Endothelial cell of umbilical vein (primary cell): ENCODE results near the gene BCAS3. TPM values are rescaled to one million over a fixed set of nuclear protein-coding genes. Genes with fewer than 3 reads are reported as not detected.

ENCODE experiments used
- BruUV-seq: library from RNA; stranded (reverse); fragments of 400-500 nt; replicated peaks from 2 replicates; lab custom pipeline; 2021; lab: Mats Ljungman, UMichigan
- CTCF ChIA-PET: fragments of 300-600, 350-600 bp; sonication (Branson Sonifier 250); formaldehyde crosslinking; loops from one replicate; lab custom pipeline; 2021; ENCODE audit warnings: antibody characterized with exemption, inconsistent platforms; lab: Charles Lee
- POLR2A ChIA-PET: fragments of 300-600, 350-600 bp; sonication (Branson Sonifier 250); formaldehyde crosslinking; loops from one replicate; lab custom pipeline; 2021; ENCODE audit warnings: antibody characterized with exemption, inconsistent platforms; lab: Charles Lee
- DNase-seq: peaks from one replicate; pipeline ENCODE4 v3.0.0-alpha.2; 2011; ENCODE audit warnings: low read depth, low spot score
- FAIRE-seq: peaks from 2 replicates; lab custom pipeline; 2011; peaks lifted over from hg19 to GRCh38; lab: Jason Lieb, UNC
- H2AFZ ChIP-seq: 2 replicates; pipeline ENCODE4 v1.6.0; 2012; ENCODE audit warnings: low read depth, low read length, control low read depth, inconsistent platforms
- H3K27ac ChIP-seq: 2 replicates; pipeline ENCODE4 v1.5.1; 2011; ENCODE audit warnings: low read depth, mild to moderate bottlenecking, control low read depth, low read length, moderate library complexity; ENCODE audit not compliant: insufficient read depth
- H3K27me3 ChIP-seq, 2 experiments: 2 replicates each; pipeline versions ENCODE4 v1.6.0 to v1.6.1; 2011; ENCODE audit warnings: low read length in 2 of 2, mixed read lengths in 1 of 2; ENCODE audit not compliant: control insufficient read depth in 2 of 2, insufficient read depth in 2 of 2
- H3K36me3 ChIP-seq, 2 experiments: 2 replicates in 1 of 2; 3 replicates in 1 of 2; pipeline ENCODE4 v1.5.1; 2011; ENCODE audit warnings: low read length in 2 of 2, mild to moderate bottlenecking in 1 of 2, moderate library complexity in 1 of 2; ENCODE audit not compliant: control insufficient read depth in 2 of 2, insufficient read depth in 2 of 2; ENCODE audit errors: extremely low read depth in 1 of 2
- H3K4me1 ChIP-seq: 3 replicates; pipeline ENCODE4 v1.5.1; 2011; ENCODE audit warnings: mild to moderate bottlenecking, low read length; ENCODE audit not compliant: control insufficient read depth, insufficient read depth; ENCODE audit errors: extremely low read depth
- H3K4me2 ChIP-seq: 2 replicates; pipeline ENCODE4 v1.6.1; 2011; ENCODE audit warnings: low read length, control low read depth, mixed read lengths; ENCODE audit not compliant: insufficient read depth
- H3K4me3 ChIP-seq, 3 experiments: fragments of 200-600 bp in 1 of 3; sonication (generic), shearing (Covaris generic) in 1 of 3; replicated peaks in 1 of 3; 2 replicates each; pipeline ENCODE4 v1.5.1; 2011 to 2016; ENCODE audit warnings: control low read depth in 3 of 3, low read length in 3 of 3, mild to moderate bottlenecking in 2 of 3, inconsistent platforms in 1 of 3, low read depth in 1 of 3, moderate library complexity in 1 of 3; ENCODE audit not compliant: insufficient read depth in 1 of 3
- H3K79me2 ChIP-seq: 2 replicates; pipeline ENCODE4 v1.6.0; 2012; ENCODE audit warnings: low read length, inconsistent platforms; ENCODE audit not compliant: control insufficient read depth, insufficient read depth
- H3K9ac ChIP-seq: replicated peaks from 2 replicates; pipeline ENCODE3; 2011; ENCODE audit warnings: low read length, control low read depth; ENCODE audit not compliant: insufficient read depth; ENCODE audit errors: extremely low read depth
- H3K9me1 ChIP-seq: replicated peaks from 3 replicates; pipeline ENCODE4 v1.6.0; 2011; ENCODE audit warnings: mild to moderate bottlenecking, low read length; ENCODE audit not compliant: control insufficient read depth, insufficient read depth; ENCODE audit errors: extremely low read depth
- H3K9me3 ChIP-seq: replicated peaks from 2 replicates; pipeline ENCODE4 v1.5.1; 2012; ENCODE audit warnings: low read length, inconsistent platforms; ENCODE audit not compliant: control insufficient read depth, insufficient read depth
- H4K20me1 ChIP-seq: replicated peaks from 2 replicates; pipeline ENCODE3; 2011; ENCODE audit warnings: mild to moderate bottlenecking, low read length; ENCODE audit not compliant: control insufficient read depth, insufficient read depth; ENCODE audit errors: extremely low read depth
- EZH2 ChIP-seq: IDR thresholded peaks from 2 replicates; pipeline ENCODE4 v1.6.1; 2012; ENCODE audit warnings: borderline replicate concordance, low read depth, mild to moderate bottlenecking, moderate library complexity, low read length, inconsistent platforms; ENCODE audit not compliant: severe bottlenecking
- FOS ChIP-seq: IDR thresholded peaks from 2 replicates; pipeline ENCODE4 v1.6.1; 2011; ENCODE audit warnings: mild to moderate bottlenecking, low read length, moderate library complexity, borderline replicate concordance; ENCODE audit not compliant: insufficient read depth
- GATA2 ChIP-seq: IDR thresholded peaks from 2 replicates; pipeline ENCODE4 v1.7.0; 2011; ENCODE audit warnings: low read depth, mild to moderate bottlenecking, moderate library complexity, mixed read lengths, low read length; ENCODE audit not compliant: insufficient read length, insufficient read depth
- JUN ChIP-seq: IDR thresholded peaks from 2 replicates; pipeline ENCODE4 v1.6.1; 2011; ENCODE audit warnings: borderline replicate concordance, low read depth; ENCODE audit not compliant: insufficient read length, insufficient read depth
- MYC ChIP-seq: IDR thresholded peaks from one replicate; pipeline ENCODE4 v1.6.1; 2011; ENCODE audit warnings: mild to moderate bottlenecking, low read depth, low read length
- POLR2A ChIP-seq: IDR thresholded peaks from 2 replicates; pipeline ENCODE4 v1.6.1; 2012; ENCODE audit warnings: low read depth, mild to moderate bottlenecking, control low read depth, low read length
- POLR2AphosphoS5 ChIP-seq: IDR thresholded peaks from 2 replicates; pipeline ENCODE4 v1.6.1; 2012; ENCODE audit warnings: low read depth, mild to moderate bottlenecking, control low read depth, low read length, moderate library complexity; ENCODE audit not compliant: insufficient read depth
- dilution Hi-C: fragments of 300-500 bp; cut with MboI; formaldehyde crosslinking; loops from one replicate; pipeline ENCODE4 v1.15.0; 2019; ENCODE audit warnings: low sequenced_read_pairs; ENCODE audit not compliant: extremely low pct_ligation_motif_present
- intact Hi-C: fragments of 100-400 bp; cut with micrococcal nuclease; formaldehyde crosslinking; loops from one replicate; pipeline ENCODE4 v1.10.0; 2022
- polyA plus RNA-seq, 4 experiments: library from polyadenylated mRNA; depleted of rRNA in 3 of 4; stranded (reverse) in 3 of 4; unstranded in 1 of 4; fragments of >200 nt; gene quantifications; 2 replicates each; pipeline versions ENCODE4 v1.2.1 to v1.2.3, GENCODE V29; 2011 to 2012; ENCODE audit warnings: missing spikeins in 1 of 4
- total RNA-seq: library from RNA; stranded (reverse); gene quantifications from 2 replicates; pipeline ENCODE4 v1.2.3, GENCODE V29; 2021
- TF ChIP-seq, protein P1 (sequence below), 2 donors: IDR thresholded peaks; 1 replicate in 1 of 2; 2 replicates in 1 of 2; pipeline ENCODE4 v1.5.1; 2011; ENCODE audit warnings: low read length in 2 of 2, mild to moderate bottlenecking in 2 of 2, moderate library complexity in 2 of 2, control low read depth in 1 of 2, inconsistent platforms in 1 of 2, low read depth in 1 of 2; ENCODE audit not compliant: insufficient read depth in 1 of 2; ENCODE audit errors: extremely low read depth in 1 of 2
- TF ChIP-seq, protein P2 (sequence below): IDR thresholded peaks from 2 replicates; pipeline ENCODE4 v1.6.1; 2011; ENCODE audit not compliant: insufficient read depth, insufficient read length

Gene BCAS3
- total and polyA plus RNA-seq, 2 donors (not counting 3 experiments of a cell fraction or from before 2014, with no cell fraction given), result 8.2 to 16.0 TPM

DNA sequence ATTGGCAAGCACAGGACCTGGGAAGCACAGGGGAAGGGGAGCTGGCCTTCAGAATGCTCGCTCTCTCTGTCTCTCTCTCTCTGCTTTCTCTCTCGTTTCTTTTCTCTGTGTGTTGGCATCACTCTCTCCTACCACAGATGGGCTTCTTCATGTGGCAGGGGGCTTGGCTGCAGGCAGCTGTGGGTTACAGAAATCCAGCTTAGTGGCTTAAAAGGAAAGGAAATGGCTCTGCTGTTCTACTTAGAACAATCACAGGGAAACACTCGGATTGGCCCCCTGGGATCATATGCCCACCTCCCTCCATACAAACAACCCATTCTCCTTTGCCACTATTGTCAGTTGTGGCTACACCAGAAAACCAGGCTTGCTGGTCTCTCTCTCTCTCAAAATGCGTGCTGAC is 742.4 kb downstream of the BCAS3 start:
- no peak for TF ChIP-seq GATA2
- TF ChIP-seq POLR2A, result no peak
- TF ChIP-seq FOS, result no peak
- no peak for TF ChIP-seq JUN
- TF ChIP-seq, protein P1, sequence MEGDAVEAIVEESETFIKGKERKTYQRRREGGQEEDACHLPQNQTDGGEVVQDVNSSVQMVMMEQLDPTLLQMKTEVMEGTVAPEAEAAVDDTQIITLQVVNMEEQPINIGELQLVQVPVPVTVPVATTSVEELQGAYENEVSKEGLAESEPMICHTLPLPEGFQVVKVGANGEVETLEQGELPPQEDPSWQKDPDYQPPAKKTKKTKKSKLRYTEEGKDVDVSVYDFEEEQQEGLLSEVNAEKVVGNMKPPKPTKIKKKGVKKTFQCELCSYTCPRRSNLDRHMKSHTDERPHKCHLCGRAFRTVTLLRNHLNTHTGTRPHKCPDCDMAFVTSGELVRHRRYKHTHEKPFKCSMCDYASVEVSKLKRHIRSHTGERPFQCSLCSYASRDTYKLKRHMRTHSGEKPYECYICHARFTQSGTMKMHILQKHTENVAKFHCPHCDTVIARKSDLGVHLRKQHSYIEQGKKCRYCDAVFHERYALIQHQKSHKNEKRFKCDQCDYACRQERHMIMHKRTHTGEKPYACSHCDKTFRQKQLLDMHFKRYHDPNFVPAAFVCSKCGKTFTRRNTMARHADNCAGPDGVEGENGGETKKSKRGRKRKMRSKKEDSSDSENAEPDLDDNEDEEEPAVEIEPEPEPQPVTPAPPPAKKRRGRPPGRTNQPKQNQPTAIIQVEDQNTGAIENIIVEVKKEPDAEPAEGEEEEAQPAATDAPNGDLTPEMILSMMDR (IDR thresholded peaks at IDR 0.05; ENCODE audit: extremely low read depth in 1 of 2, insufficient read depth in 1 of 2, low read depth in 1 of 2, low read length in 2 of 2), result no peak
- no peak for TF ChIP-seq POLR2AphosphoS5
- TF ChIP-seq, protein P2, sequence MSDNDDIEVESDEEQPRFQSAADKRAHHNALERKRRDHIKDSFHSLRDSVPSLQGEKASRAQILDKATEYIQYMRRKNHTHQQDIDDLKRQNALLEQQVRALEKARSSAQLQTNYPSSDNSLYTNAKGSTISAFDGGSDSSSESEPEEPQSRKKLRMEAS, result no peak
- TF ChIP-seq EZH2, result no peak
- TF ChIP-seq MYC, result no peak
- Histone ChIP-seq H3K27ac (no peak overlapping the region), H3K4me3 (no peak overlapping the region), H3K79me2 (no peaks in the 10 kb centered on the region), H4K20me1 (no peaks in the 10 kb centered on the region), H2AFZ (no peak overlapping the region), H3K27me3 (peaks cover 12 to 20% of the 10 kb centered on the region in 2 experiments), H3K9me3 (no peaks in the 10 kb centered on the region), H3K9me1 (no peaks in the 10 kb centered on the region), H3K36me3 (no peaks in the 10 kb centered on the region), H3K4me2 (no peak overlapping the region), H3K4me1 (no peaks in the 10 kb centered on the region), H3K9ac (no peak overlapping the region)
- BruUV-seq, result no TSS peak
- dilution Hi-C loops (no loop called here), intact Hi-C loops (no loop called here)
- ChIA-PET CTCF (interaction anchor here (0.9 to 3.1 kb wide), 7 partner anchors 9 to 163 kb away, joined by 3 to 16 read pairs (median 4); no protein-coding TSS in a partner anchor), POLR2A (no interaction called here)
- DNase-seq (no peak), FAIRE-seq (no peak)
